IPS-NIHi7 (cell line): ENCODE measurements around the gene TFR2.

Experiments
- DNase-seq: peaks from one replicate; pipeline ENCODE4 v3.0.0; 2012; ENCODE audit warnings: mixed read lengths; ENCODE audit errors: extremely low spot score

TFR2 gene

GRCh38 chr7:100586266-100587025 lies 54.9 kb downstream of the TFR2 start, which contains the start of gene FBXO24:
Gene FBXO24 (plus strand): TSS chr7:100586328. CDS start chr7:100586626, 298 bp downstream.
- DNase-seq: peak; percentile 99

- DNase-seq: peak; percentile 78
These were observed 55.7 kb downstream of the TFR2 start, which contains the start of gene LRCH4 for GRCh38 chr7:100585511-100586265. Gene LRCH4 (minus strand): TSS chr7:100586129. CDS start chr7:100586100, 29 bp downstream.

- DNase-seq: peak; percentile 70
These were observed 56.5 kb downstream of the TFR2 start for GRCh38 chr7:100584683-100585510.

GRCh38 chr7:100584054-100584682 lies 57.2 kb downstream of the TFR2 start:
- no peak for DNase-seq

GRCh38 chr7:100583132-100584053 lies 58.0 kb downstream of the TFR2 start:
- DNase-seq: no peak

- DNase-seq: no peak
These were observed 58.7 kb downstream of the TFR2 start for GRCh38 chr7:100582650-100583049.

GRCh38 chr7:100582041-100582579 lies 59.2 kb downstream of the TFR2 start:
- DNase-seq: no peak

GRCh38 chr7:100580466-100581283 lies 60.7 kb downstream of the TFR2 start:
- DNase-seq: no peak

GRCh38 chr7:100578246-100579183 lies 62.8 kb downstream of the TFR2 start:
- DNase-seq: no peak

- no peak for DNase-seq
These were observed 63.8 kb downstream of the TFR2 start for GRCh38 chr7:100577507-100577906.

GRCh38 chr7:100577103-100577502 lies 64.2 kb downstream of the TFR2 start:
- DNase-seq: no peak

- DNase-seq: no peak
These were observed 64.9 kb downstream of the TFR2 start for GRCh38 chr7:100576384-100576993.

GRCh38 chr7:100575746-100576383 lies 65.5 kb downstream of the TFR2 start:
- DNase-seq: no peak

GRCh38 chr7:100575206-100575631 lies 66.1 kb downstream of the TFR2 start:
- no peak for DNase-seq

- DNase-seq: no peak
These were observed 66.8 kb downstream of the TFR2 start for GRCh38 chr7:100574362-100575205.

GRCh38 chr7:100573691-100574361 lies 67.5 kb downstream of the TFR2 start, which contains the start of gene SAP25:
Gene SAP25 (minus strand): TSS chr7:100573900. CDS start chr7:100573742, 158 bp downstream.
- DNase-seq: peak; percentile 55
